Measurements from ENCODE around the gene DDX39B. TPM values are rescaled to one million over a fixed set of nuclear protein-coding genes. Genes with fewer than 3 reads are reported as not detected.

Gene DDX39B
- total and polyA plus RNA-seq, 9 of the 15 experiments (the other 6 are each of a cell fraction or from before 2014, with no cell fraction given) = 479 to 869 (median 592) TPM

- TF ChIP-seq, protein P1, sequence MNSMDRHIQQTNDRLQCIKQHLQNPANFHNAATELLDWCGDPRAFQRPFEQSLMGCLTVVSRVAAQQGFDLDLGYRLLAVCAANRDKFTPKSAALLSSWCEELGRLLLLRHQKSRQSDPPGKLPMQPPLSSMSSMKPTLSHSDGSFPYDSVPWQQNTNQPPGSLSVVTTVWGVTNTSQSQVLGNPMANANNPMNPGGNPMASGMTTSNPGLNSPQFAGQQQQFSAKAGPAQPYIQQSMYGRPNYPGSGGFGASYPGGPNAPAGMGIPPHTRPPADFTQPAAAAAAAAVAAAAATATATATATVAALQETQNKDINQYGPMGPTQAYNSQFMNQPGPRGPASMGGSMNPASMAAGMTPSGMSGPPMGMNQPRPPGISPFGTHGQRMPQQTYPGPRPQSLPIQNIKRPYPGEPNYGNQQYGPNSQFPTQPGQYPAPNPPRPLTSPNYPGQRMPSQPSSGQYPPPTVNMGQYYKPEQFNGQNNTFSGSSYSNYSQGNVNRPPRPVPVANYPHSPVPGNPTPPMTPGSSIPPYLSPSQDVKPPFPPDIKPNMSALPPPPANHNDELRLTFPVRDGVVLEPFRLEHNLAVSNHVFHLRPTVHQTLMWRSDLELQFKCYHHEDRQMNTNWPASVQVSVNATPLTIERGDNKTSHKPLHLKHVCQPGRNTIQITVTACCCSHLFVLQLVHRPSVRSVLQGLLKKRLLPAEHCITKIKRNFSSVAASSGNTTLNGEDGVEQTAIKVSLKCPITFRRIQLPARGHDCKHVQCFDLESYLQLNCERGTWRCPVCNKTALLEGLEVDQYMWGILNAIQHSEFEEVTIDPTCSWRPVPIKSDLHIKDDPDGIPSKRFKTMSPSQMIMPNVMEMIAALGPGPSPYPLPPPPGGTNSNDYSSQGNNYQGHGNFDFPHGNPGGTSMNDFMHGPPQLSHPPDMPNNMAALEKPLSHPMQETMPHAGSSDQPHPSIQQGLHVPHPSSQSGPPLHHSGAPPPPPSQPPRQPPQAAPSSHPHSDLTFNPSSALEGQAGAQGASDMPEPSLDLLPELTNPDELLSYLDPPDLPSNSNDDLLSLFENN (IDR thresholded peaks at IDR 0.05; ENCODE audit: low read depth in 2 of 2, low read length in 2 of 2) = 0 out of 4 replicates have a peak, but pooled peaks of 1 of the 2 experiments have one; percentile 28
- 0 out of 2 replicates have a peak, but pooled peaks have one; percentile 17 for TF ChIP-seq SMARCC2 (IDR thresholded peaks at IDR 0.05; ENCODE audit: low read depth)
- 0 out of 2 replicates have a peak, but pooled peaks have one; percentile 57 for TF ChIP-seq GATAD2A (IDR thresholded peaks at IDR 0.05)
- TF ChIP-seq, protein P2, sequence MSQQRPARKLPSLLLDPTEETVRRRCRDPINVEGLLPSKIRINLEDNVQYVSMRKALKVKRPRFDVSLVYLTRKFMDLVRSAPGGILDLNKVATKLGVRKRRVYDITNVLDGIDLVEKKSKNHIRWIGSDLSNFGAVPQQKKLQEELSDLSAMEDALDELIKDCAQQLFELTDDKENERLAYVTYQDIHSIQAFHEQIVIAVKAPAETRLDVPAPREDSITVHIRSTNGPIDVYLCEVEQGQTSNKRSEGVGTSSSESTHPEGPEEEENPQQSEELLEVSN (IDR thresholded peaks at IDR 0.05; ENCODE audit: borderline replicate concordance in 1 of 2, extremely low read depth in 1 of 2, insufficient read depth in 1 of 2, insufficient read length in 1 of 2, low read depth in 1 of 2, low read length in 1 of 2, poor library complexity in 1 of 2, severe bottlenecking in 1 of 2) = peak; percentile 75 to 76
- no peak for TF ChIP-seq ARID3A (IDR thresholded peaks at IDR 0.05; ENCODE audit: borderline replicate concordance, low read depth, low read length)
- TF ChIP-seq TFAP4 (CRISPR knock-in tag; IDR thresholded peaks at IDR 0.05; ENCODE audit: borderline replicate concordance) = peak; percentile 68; the same call in 1 of the 2 replicates
- peak; percentile 43 for TF ChIP-seq CXXC5 (CRISPR knock-in tag; IDR thresholded peaks at IDR 0.05)
- TF ChIP-seq NCOA1 (IDR thresholded peaks at IDR 0.05; ENCODE audit: low read depth) = 0 out of 2 replicates have a peak, but pooled peaks have one; percentile 20
- TF ChIP-seq HMG20B (CRISPR knock-in tag; IDR thresholded peaks at IDR 0.05) = no peak
- TF ChIP-seq PURB (CRISPR knock-in tag; IDR thresholded peaks at IDR 0.05; ENCODE audit: low read depth) = no peak
- TF ChIP-seq, protein P3, sequence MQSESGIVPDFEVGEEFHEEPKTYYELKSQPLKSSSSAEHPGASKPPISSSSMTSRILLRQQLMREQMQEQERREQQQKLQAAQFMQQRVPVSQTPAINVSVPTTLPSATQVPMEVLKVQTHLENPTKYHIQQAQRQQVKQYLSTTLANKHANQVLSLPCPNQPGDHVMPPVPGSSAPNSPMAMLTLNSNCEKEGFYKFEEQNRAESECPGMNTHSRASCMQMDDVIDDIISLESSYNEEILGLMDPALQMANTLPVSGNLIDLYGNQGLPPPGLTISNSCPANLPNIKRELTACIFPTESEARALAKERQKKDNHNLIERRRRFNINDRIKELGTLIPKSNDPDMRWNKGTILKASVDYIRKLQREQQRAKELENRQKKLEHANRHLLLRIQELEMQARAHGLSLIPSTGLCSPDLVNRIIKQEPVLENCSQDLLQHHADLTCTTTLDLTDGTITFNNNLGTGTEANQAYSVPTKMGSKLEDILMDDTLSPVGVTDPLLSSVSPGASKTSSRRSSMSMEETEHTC (IDR thresholded peaks at IDR 0.05) = 0 out of 2 replicates have a peak, but pooled peaks have one; percentile 50
- TF ChIP-seq XRCC4 (IDR thresholded peaks at IDR 0.05; ENCODE audit: extremely low read depth, insufficient read depth, insufficient read length) = no peak
- no peak for TF ChIP-seq NCOA4 (IDR thresholded peaks at IDR 0.05; ENCODE audit: partially characterized antibody)
- TF ChIP-seq YY1 (IDR thresholded peaks at IDR 0.05; ENCODE audit: borderline replicate concordance in 1 of 3, control insufficient read depth in 1 of 3, extremely low read depth in 1 of 3, insufficient read depth in 3 of 3, insufficient read length in 1 of 3, insufficient replicate concordance in 2 of 3, low read depth in 1 of 3, low read length in 2 of 3) = no peak
- 0 out of 2 replicates have a peak, but pooled peaks have one; percentile 47 for TF ChIP-seq SMARCA4 (IDR thresholded peaks at IDR 0.05)
- TF ChIP-seq ZZZ3 (IDR thresholded peaks at IDR 0.05) = no peak
These were observed 51.5 kb downstream of the DDX39B start (continued) for GRCh38 chr6:31490115-31490873.
